HG02981 (cell line): ENCODE data around the gene SLC66A2.

Source experiments
- ATAC-seq: cut with Tn5 transposase; IDR thresholded peaks from one replicate; pipeline ENCODE4 v1.9.1; 2021; ENCODE audit warnings: mild to moderate bottlenecking, moderate library complexity; ENCODE audit not compliant: unreplicated experiment

SLC66A2 gene

GRCh38 chr18:79852561-79853302 is 98.7 kb downstream of the SLC66A2 start:
- no peak for ATAC-seq
